Cardiac muscle cell (in vitro differentiated cells and primary cell): Measurements from ENCODE around the gene YIPF2. TPM values are rescaled to one million over a fixed set of nuclear protein-coding genes. Genes with fewer than 3 reads are reported as not detected.

ENCODE experiments used
- DNase-seq, 2 donors: peaks; one replicate each; pipeline versions ENCODE4 v3.0.0 to v3.0.0-alpha.2; 2010 to 2017; ENCODE audit warnings: low read depth in 1 of 2, low spot score in 1 of 2
- H3K27ac ChIP-seq: fragments of 200-600 bp; sonication (generic); 2 replicates; pipeline ENCODE4 v1.5.1; 2016
- H3K27me3 ChIP-seq: fragments of 200-600 bp; sonication (generic); 2 replicates; pipeline ENCODE4 v1.6.0; 2016; ENCODE audit warnings: control low read depth
- H3K36me3 ChIP-seq: fragments of 200-600 bp; sonication (generic); 2 replicates; pipeline ENCODE4 v1.5.1; 2016; ENCODE audit warnings: control low read depth
- H3K4me1 ChIP-seq: fragments of 200-600 bp; sonication (generic); 2 replicates; pipeline ENCODE4 v1.8.1; 2017; ENCODE audit warnings: low read depth, mild to moderate bottlenecking, mixed run types
- H3K4me3 ChIP-seq: fragments of 200-600 bp; sonication (generic); 2 replicates; pipeline ENCODE4 v1.5.1; 2016; ENCODE audit warnings: mild to moderate bottlenecking
- H3K9me3 ChIP-seq: fragments of 200-600 bp; sonication (generic); 2 replicates; pipeline ENCODE4 v1.5.1; 2017; ENCODE audit warnings: low read depth, mild to moderate bottlenecking, control low read depth
- polyA plus RNA-seq: library from polyadenylated mRNA; unstranded; fragments of >200 nt; fragmentation: Nextera tagmentation; extraction: Ambion mirVana; gene quantifications from 2 replicates; pipeline ENCODE4 v1.2.1, GENCODE V29; 2016
- total RNA-seq: library from RNA; depleted of rRNA; stranded (reverse); fragments of >200 nt; gene quantifications from 2 replicates; pipeline ENCODE4 v1.2.3, GENCODE V29; 2016
- TF ChIP-seq, protein P1 (sequence below): IDR thresholded peaks from 2 replicates; pipeline ENCODE4 v1.5.1; 2012; ENCODE audit warnings: low read depth, mild to moderate bottlenecking, low read length

Gene YIPF2
- total and polyA plus RNA-seq, 2 experiments from 2014 or later = 38.9 to 67.2 TPM

DNA sequence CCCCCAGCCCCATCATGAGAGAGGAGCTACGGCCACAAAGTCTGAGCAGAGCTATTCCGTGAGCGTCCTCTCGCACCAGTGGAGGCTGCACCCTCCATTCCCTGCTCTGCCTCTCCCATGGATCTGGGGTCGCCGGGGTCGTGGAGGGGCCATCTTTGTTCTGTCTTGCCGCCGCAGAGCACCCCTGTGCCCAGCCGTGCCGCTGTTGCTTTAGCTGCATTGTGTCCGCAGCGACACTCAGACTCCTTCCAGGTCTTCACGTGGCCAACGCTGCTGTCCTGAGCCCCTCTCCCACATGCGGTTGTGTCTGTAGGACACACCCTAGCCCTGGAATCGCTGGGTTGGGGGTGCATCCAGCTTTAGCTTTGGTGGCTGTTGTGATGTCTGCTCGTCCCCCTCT, 15.8 kb downstream of the YIPF2 start:
- DNase-seq = no peak
- H3K9me3 ChIP-seq = no peaks in the 10 kb centered on the region
- peaks cover 21% of the 10 kb centered on the region for H3K36me3 ChIP-seq
- H3K4me1 ChIP-seq = no peaks in the 10 kb centered on the region
- H3K27ac ChIP-seq = no peak overlapping the region
- no peak overlapping the region for H3K4me3 ChIP-seq
- no peaks in the 10 kb centered on the region for H3K27me3 ChIP-seq
- TF ChIP-seq, protein P1, sequence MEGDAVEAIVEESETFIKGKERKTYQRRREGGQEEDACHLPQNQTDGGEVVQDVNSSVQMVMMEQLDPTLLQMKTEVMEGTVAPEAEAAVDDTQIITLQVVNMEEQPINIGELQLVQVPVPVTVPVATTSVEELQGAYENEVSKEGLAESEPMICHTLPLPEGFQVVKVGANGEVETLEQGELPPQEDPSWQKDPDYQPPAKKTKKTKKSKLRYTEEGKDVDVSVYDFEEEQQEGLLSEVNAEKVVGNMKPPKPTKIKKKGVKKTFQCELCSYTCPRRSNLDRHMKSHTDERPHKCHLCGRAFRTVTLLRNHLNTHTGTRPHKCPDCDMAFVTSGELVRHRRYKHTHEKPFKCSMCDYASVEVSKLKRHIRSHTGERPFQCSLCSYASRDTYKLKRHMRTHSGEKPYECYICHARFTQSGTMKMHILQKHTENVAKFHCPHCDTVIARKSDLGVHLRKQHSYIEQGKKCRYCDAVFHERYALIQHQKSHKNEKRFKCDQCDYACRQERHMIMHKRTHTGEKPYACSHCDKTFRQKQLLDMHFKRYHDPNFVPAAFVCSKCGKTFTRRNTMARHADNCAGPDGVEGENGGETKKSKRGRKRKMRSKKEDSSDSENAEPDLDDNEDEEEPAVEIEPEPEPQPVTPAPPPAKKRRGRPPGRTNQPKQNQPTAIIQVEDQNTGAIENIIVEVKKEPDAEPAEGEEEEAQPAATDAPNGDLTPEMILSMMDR = no peak

DNA sequence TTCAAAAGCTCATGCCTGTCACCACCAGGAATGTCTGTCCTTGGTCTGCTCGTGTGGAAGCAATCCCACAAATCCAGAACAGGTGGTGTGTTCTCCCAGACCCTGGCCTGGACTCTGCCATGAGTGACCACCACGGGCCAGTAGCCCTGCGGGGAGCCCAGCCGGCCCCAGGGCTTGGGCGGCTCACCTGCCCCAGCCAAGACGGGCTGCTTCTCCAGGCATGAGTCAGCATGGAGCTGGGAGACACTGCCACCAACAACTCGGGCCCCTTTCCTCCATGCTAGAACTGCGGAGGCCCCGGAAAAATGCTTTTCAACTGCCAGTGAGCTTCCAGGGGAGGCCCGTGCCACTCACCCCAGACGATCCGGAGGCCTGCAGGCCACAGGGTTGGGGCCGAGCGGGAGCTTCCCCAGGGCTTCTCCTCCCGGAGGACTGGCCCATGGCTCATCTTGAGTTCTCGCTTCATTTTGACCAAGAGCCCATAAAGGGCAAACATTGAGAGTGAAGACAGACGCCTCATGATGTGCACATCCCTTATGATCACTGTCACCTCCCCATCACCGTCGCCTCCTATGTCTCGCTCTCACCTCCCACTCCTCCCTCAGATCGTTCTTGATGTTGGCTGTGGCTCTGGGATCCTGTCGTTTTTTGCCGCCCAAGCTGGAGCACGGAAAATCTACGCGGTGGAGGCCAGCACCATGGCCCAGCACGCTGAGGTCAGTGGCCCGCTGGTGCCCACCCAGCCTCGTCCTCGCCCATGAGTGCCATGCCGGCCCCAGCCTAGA, 16.7 kb downstream of the YIPF2 start:
- no peak for DNase-seq
- H3K36me3 ChIP-seq = peaks cover 21% of the 10 kb centered on the region
- TF ChIP-seq, protein P1 = no peak
- H3K4me3 ChIP-seq = no peak overlapping the region
- no peak overlapping the region for H3K27ac ChIP-seq
- H3K27me3 ChIP-seq = no peaks in the 10 kb centered on the region
- H3K9me3 ChIP-seq = no peaks in the 10 kb centered on the region
- H3K4me1 ChIP-seq = no peaks in the 10 kb centered on the region

DNA sequence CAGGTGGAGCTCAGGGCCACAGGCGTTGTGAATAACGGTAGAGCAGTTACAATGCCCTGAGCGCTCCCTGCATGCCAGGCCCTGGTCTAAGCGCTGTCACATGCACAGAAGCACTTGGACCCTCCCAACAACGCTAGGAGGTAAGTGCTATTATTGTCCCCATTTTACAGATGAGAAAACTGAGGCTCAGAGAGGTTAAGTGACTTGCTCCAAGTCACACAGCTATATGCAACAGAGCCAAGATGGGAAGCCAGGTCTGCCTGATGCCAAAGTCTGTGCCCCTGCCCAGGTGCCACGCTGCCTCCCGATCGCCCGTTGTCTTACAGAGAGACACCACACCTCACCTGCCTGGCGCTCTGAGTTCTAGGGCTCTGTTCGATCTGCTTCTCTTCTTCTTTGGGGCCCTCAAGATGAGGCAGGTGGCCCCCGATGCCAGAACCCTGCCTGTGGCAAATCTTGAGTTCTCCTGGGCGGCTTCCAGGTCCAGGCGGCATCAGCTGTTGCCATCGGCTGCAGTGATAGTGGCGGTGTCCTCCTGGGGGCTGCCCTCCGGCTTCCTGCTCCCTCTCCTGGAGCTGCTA, 20.0 kb downstream of the YIPF2 start:
- Histone ChIP-seq H3K4me3 (no peak overlapping the region), H3K9me3 (no peaks in the 10 kb centered on the region), H3K36me3 (peaks cover 21% of the 10 kb centered on the region), H3K27me3 (no peaks in the 10 kb centered on the region), H3K27ac (no peak overlapping the region), H3K4me1 (no peaks in the 10 kb centered on the region)
- no peak for DNase-seq
- TF ChIP-seq, protein P1 = no peak

DNA sequence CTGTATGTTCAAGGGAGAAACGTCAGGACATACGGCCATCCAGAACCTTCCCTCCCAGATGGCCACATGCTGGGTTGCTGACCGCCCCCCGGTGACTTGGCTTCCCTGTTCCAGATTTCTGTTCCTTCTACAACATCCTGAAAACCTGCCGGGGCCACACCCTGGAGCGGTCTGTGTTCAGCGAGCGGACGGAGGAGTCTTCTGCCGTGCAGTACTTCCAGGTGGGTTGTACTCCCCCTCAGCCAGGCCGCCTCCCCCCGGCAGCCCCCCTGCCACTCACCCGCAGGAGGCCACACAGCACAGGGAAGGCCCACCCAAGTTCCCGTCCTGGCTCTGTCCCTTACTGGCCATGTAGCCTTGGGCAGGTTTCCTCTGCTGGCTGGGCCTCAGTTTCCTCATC, 20.5 kb downstream of the YIPF2 start:
- Histone ChIP-seq H3K4me3 (no peak overlapping the region), H3K4me1 (no peaks in the 10 kb centered on the region), H3K27ac (no peak overlapping the region), H3K36me3 (peaks cover 21% of the 10 kb centered on the region), H3K27me3 (no peaks in the 10 kb centered on the region), H3K9me3 (no peaks in the 10 kb centered on the region)
- TF ChIP-seq, protein P1 = no peak
- DNase-seq = no peak

DNA sequence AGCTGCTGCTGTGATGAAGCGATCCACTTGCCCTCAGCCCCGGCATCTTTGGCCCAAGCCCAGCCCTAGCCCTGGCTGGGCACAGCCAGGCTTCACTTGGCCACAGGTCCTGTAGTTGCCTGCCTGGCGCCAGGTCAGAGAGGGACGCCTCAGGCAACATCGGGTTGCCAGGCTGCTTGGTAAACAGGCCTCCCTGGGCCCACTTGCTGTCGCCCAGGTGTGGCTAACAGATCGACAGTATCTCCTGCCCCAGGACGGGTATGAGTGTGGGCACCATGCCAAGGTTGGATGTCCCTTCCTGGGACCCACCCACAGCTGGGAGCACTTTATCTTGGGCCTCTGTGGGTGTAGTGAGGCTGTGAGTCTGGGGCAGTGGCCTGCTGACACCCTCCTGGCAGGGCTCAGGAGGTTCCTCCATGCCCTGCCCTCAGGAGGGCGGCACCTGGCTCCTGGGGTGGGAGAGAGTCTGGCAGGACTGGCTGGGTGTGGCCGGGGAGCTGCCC, 29.2 kb downstream of the YIPF2 start:
- TF ChIP-seq, protein P1 = no peak
- H3K27ac ChIP-seq = no peak overlapping the region
- no peaks in the 10 kb centered on the region for H3K4me1 ChIP-seq
- H3K4me3 ChIP-seq = no peak overlapping the region
- no peak for DNase-seq
- no peaks in the 10 kb centered on the region for H3K36me3 ChIP-seq
- H3K27me3 ChIP-seq = no peaks in the 10 kb centered on the region
- no peaks in the 10 kb centered on the region for H3K9me3 ChIP-seq
